ENCODE measurements around the gene TRAPPC2L.

Gene TRAPPC2L

DNA sequence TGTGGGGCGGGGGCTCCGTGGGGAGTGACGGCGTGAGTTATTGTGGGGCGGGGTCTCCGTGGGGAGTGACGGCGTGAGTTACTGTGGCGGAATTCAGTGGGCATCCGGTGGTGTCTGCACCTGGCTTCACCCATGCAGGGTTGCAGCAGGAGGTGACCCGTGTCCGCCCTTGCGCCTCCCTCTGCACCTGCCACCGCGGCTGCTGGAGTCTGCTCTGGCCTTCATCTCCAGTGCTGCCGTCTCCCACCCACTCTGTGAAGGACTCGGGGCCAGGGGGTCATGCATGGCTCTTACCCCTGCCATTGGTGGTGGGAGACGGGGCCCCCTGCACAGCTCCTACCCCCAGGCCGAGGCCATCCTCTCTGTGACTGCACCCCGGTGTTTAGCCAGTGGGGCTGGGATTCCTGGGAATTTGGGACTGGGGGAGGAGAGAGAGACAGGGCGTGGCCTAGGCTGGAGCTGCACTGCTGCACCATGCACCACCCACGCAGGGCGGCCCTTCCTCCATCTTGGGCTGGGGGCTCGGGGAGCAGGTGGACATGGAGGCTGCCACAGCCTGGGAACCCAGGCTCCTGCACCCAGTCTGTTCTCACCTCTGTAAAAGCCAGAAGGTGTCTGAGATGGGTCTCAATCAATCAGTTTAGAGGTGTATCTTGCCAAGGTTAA lies 10.8 kb downstream of the TRAPPC2L start:
- DNase-seq: no peak
- H3K27me3 ChIP-seq: peaks cover 0 to 63% of the 10 kb centered on the region in 2 donors
- no peaks in the 10 kb centered on the region for H3K9me3 ChIP-seq
- intact Hi-C loops (cut with DNase I; ENCODE audit: low total_unique reads): loop anchor here (10.0 kb wide), 2 partner anchors 133 to 357 kb away; no protein-coding TSS in a partner anchor
- peaks cover 0 to 11% (median 5%) of the 10 kb centered on the region in 3 donors for H3K36me3 ChIP-seq
- H3K27ac ChIP-seq: no peak overlapping the region
- H3K4me1 ChIP-seq: no peaks in the 10 kb centered on the region
- TF ChIP-seq, protein P1, sequence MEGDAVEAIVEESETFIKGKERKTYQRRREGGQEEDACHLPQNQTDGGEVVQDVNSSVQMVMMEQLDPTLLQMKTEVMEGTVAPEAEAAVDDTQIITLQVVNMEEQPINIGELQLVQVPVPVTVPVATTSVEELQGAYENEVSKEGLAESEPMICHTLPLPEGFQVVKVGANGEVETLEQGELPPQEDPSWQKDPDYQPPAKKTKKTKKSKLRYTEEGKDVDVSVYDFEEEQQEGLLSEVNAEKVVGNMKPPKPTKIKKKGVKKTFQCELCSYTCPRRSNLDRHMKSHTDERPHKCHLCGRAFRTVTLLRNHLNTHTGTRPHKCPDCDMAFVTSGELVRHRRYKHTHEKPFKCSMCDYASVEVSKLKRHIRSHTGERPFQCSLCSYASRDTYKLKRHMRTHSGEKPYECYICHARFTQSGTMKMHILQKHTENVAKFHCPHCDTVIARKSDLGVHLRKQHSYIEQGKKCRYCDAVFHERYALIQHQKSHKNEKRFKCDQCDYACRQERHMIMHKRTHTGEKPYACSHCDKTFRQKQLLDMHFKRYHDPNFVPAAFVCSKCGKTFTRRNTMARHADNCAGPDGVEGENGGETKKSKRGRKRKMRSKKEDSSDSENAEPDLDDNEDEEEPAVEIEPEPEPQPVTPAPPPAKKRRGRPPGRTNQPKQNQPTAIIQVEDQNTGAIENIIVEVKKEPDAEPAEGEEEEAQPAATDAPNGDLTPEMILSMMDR (IDR thresholded peaks at IDR 0.05): no peak
- no peak overlapping the region for H3K4me3 ChIP-seq

DNA sequence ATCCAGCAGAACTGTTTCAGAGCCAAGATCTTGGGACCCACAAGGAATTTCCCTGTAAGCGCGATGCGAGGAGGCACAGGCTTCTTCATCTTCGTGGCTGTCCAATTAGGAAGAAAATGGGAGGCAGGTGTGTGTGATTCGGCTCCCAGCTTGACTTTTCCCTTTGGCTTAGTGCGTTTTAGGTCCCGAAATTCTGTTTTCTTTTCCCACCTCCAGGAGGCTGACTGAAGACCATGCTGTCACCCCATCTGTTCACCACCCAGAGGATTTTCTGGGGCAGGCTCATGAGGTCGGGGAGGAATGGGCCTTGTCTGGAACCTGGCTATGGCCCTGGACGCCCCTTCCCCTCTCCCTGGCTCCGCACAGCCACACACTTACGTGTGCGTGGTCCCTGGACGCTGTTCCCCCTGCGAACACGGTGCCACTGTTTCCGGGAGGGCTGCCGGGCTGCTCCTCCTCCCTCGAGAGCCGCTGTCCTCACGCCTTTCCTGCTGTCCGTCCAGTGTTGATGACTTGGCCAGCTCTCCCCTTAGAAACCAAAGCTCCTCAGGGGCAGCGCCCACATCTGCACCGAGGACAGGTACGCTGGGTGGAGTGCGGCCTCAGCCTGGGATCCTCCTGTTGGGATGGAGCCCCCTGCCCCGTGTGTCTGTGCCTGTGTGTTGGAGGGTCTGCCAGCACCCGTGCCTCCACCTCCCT lies 12.2 kb downstream of the TRAPPC2L start:
- Histone ChIP-seq H3K9me3 (no peaks in the 10 kb centered on the region), H3K4me1 (no peaks in the 10 kb centered on the region), H3K36me3 (no peaks in the 10 kb centered on the region), H3K27ac (no peak overlapping the region), H3K4me3 (no peak overlapping the region), H3K27me3 (peaks cover 0 to 73% of the 10 kb centered on the region in 2 donors)
- DNase-seq: no peak
- TF ChIP-seq, protein P1 (IDR thresholded peaks at IDR 0.05): no peak
- intact Hi-C loops (cut with DNase I; ENCODE audit: low total_unique reads): loop anchor here (10.0 kb wide), 2 partner anchors 134 to 356 kb away; no protein-coding TSS in a partner anchor

DNA sequence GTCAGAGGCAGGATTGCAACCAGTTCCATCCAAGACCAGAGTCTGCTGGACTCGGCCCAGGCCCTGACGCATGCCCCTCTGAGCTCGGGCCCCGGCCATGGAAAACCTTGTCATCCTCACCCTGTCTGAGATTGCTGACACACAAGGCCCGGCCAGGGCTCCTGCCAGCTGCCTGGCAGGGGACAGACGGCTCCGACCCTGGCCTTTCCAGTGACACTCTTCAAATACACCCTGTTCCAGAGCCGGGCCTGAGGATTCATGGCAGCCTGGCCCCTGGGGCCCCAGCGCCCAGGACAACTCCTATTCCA lies 12.7 kb downstream of the TRAPPC2L start:
- no peak overlapping the region for H3K4me3 ChIP-seq
- no peaks in the 10 kb centered on the region for H3K36me3 ChIP-seq
- H3K27me3 ChIP-seq: peaks cover 0 to 69% of the 10 kb centered on the region in 2 donors
- H3K4me1 ChIP-seq: no peaks in the 10 kb centered on the region
- no peaks in the 10 kb centered on the region for H3K9me3 ChIP-seq
- intact Hi-C loops (cut with DNase I; ENCODE audit: low total_unique reads): loop anchor here (10.0 kb wide), 2 partner anchors 135 to 355 kb away; no protein-coding TSS in a partner anchor
- H3K27ac ChIP-seq: no peak overlapping the region
- TF ChIP-seq, protein P1 (IDR thresholded peaks at IDR 0.05): no peak
- DNase-seq: no peak

DNA sequence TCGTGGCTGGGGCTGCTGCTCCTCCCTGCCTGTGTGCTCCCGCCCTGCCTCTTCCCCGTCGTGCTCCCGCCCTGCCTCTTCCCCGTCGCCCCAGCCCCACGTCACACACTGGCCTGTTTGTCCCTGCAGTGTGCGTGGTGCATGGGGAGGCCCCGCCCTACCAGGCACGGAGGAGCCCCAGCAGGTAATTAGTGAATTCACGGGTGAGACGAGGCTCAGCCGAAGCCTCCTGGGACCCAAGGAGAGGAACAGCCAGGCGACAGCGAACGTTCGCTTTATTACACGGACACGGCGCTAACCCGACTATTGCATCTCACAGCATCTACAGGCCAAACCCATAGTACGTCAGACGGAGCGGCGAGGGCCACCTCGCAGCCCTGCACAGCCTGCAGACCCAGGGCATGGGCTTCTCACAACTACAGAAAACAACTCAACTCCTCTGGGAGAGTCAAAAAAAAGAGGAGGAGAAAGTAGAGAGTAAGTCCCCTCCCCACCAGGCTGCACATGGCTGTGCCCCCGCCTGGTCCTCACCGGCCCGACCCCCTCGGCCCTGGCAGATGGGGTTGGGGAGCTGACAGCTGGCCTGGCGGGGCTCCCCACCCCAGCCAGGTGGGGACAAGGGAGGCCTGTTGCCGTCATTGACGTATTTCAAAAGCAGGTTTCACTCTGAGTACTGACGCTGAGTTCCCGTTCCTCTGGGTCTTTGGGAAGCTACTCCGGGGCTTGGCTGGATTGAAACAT lies 13.9 kb downstream of the TRAPPC2L start:
- Histone ChIP-seq H3K27ac (no peak overlapping the region), H3K4me3 (peak overlapping the region in 1 of 2 donors; percentile 5)
- no peak for DNase-seq

DNA sequence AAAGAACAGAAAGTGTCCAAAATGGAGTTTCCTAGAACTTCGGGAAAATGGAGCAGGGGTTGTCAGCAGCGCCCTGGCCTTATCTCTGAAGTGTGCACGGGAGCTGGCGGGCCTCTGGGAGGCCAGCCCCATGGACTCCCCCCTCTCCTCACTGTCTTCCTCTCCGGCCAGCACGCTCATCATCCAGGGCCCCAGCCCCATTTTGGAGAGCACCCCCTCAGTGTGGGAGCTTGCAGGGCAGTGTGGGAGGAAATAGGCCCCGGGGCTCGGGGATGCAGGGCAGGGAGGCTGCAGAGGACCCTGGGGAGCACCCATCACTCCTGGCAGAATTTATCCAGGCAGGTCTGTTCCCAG lies 14.4 kb downstream of the TRAPPC2L start:
- no peaks in the 10 kb centered on the region for H3K4me1 ChIP-seq
- TF ChIP-seq, protein P1 (IDR thresholded peaks at IDR 0.05): no peak
- H3K9me3 ChIP-seq: no peaks in the 10 kb centered on the region
- intact Hi-C loops (cut with DNase I; ENCODE audit: low total_unique reads): no loop called here
- no peak overlapping the region for H3K4me3 ChIP-seq
- no peak for DNase-seq
- no peaks in the 10 kb centered on the region for H3K36me3 ChIP-seq
- H3K27ac ChIP-seq: no peak overlapping the region
- peaks cover 0 to 56% of the 10 kb centered on the region in 2 donors for H3K27me3 ChIP-seq

More for the DNA sequence above, 13.9 kb downstream of the TRAPPC2L start:
- Histone ChIP-seq H3K4me1 (no peaks in the 10 kb centered on the region), H3K9me3 (no peaks in the 10 kb centered on the region), H3K36me3 (no peaks in the 10 kb centered on the region), H3K27me3 (peaks cover 0 to 60% of the 10 kb centered on the region in 2 donors)
- TF ChIP-seq, protein P1 (IDR thresholded peaks at IDR 0.05): no peak
- intact Hi-C loops (cut with DNase I; ENCODE audit: low total_unique reads): no loop called here
